Medulla oblongata (tissue), 1 donor: ENCODE measurements around the gene P2RX6.
"Not testable (repeated sequence)": the region's sequence is repeated elsewhere in the genome, so short reads cannot be mapped to it uniquely, and the experiment has no call there.

Experiments
- DNase-seq: peaks from one replicate; pipeline ENCODE4 v3.0.0-alpha.2; 2015; ENCODE audit errors: extremely low spot score

P2RX6 gene

GRCh38 chr22:21052715-21053459 lies 37.9 kb downstream of the P2RX6 start:
- no peak for DNase-seq

GRCh38 chr22:21054046-21054713 lies 39.2 kb downstream of the P2RX6 start:
- DNase-seq = no peak

- no peak for DNase-seq
Measured at GRCh38 chr22:21054714-21055563, 40.0 kb downstream of the P2RX6 start.

GRCh38 chr22:21055564-21055834 lies 40.5 kb downstream of the P2RX6 start:
- no peak for DNase-seq

GRCh38 chr22:21055880-21056319 lies 40.9 kb downstream of the P2RX6 start:
- DNase-seq = no peak

GRCh38 chr22:21060363-21060762 lies 45.4 kb downstream of the P2RX6 start:
- not testable (repeated sequence) for DNase-seq

- DNase-seq = not testable (repeated sequence)
Measured at GRCh38 chr22:21061660-21062321, 46.8 kb downstream of the P2RX6 start.

GRCh38 chr22:21064425-21064824 lies 49.5 kb downstream of the P2RX6 start:
- DNase-seq = not testable (repeated sequence)

GRCh38 chr22:21064917-21065864 lies 50.2 kb downstream of the P2RX6 start:
- DNase-seq = no peak

GRCh38 chr22:21067075-21067900 lies 52.3 kb downstream of the P2RX6 start:
- DNase-seq = no peak

GRCh38 chr22:21067901-21068680 lies 53.1 kb downstream of the P2RX6 start:
- no peak for DNase-seq

- no peak for DNase-seq
Measured at GRCh38 chr22:21068681-21069276, 53.8 kb downstream of the P2RX6 start.

- DNase-seq = no peak
Measured at GRCh38 chr22:21069375-21069774, 54.4 kb downstream of the P2RX6 start.

GRCh38 chr22:21070690-21071615 lies 56.0 kb downstream of the P2RX6 start:
- DNase-seq = no peak

GRCh38 chr22:21071796-21072195 lies 56.8 kb downstream of the P2RX6 start:
- not testable (repeated sequence) for DNase-seq

- DNase-seq = no peak
Measured at GRCh38 chr22:21073023-21073422, 58.1 kb downstream of the P2RX6 start.

GRCh38 chr22:21073482-21073881 lies 58.5 kb downstream of the P2RX6 start:
- DNase-seq = no peak
